ENCODE results near the gene TJP3.

DNA sequence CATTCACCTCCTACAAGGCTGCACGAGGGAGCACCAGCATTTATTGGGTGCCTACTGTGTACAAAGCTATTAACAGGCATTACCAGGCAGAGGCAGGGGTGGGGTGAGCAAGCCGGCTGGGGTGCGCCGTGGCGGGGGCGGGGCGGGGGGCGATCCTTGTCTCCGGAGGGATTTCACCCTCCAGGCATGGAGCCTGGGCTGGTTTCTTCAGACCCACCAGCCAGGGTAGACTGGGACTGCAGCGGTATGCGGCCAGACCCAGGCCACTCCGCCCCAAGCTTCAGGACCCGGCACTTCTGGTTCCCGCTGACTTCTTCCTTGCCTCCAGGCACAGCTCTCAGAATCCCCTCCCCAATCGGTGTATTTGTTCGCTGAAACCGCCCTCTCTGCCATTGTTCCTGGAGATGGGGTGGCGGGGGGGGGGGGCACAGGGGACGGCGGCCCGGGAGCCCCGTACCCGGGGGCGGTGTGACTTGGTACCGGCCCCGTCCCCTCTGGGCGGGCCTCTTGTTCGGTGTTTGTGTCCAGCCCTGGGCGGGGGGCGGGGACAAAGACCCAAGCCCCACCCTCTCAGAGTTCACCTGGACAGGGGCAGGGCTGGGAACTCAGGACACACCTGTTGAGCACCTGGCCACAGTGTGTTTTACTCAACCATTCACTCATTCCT is 14.4 kb downstream of the TJP3 start:
- TF ChIP-seq, protein P1, sequence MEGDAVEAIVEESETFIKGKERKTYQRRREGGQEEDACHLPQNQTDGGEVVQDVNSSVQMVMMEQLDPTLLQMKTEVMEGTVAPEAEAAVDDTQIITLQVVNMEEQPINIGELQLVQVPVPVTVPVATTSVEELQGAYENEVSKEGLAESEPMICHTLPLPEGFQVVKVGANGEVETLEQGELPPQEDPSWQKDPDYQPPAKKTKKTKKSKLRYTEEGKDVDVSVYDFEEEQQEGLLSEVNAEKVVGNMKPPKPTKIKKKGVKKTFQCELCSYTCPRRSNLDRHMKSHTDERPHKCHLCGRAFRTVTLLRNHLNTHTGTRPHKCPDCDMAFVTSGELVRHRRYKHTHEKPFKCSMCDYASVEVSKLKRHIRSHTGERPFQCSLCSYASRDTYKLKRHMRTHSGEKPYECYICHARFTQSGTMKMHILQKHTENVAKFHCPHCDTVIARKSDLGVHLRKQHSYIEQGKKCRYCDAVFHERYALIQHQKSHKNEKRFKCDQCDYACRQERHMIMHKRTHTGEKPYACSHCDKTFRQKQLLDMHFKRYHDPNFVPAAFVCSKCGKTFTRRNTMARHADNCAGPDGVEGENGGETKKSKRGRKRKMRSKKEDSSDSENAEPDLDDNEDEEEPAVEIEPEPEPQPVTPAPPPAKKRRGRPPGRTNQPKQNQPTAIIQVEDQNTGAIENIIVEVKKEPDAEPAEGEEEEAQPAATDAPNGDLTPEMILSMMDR (IDR thresholded peaks at IDR 0.05), result no peak
- TF ChIP-seq POLR2A (IDR thresholded peaks at IDR 0.05), result no peak
